HS-5 (cell line): ENCODE data around the gene TLR5.
"Not testable (repeated sequence)": the region's sequence is repeated elsewhere in the genome, so short reads cannot be mapped to it uniquely, and the experiment has no call there.

Source experiments
- DNase-seq: peaks from one replicate; pipeline ENCODE4 v3.0.0-alpha.2; 2012; ENCODE audit warnings: low read depth

The TLR5 gene

GRCh38 chr1:223142795-223143536 is at the start of gene TLR5:
Gene TLR5 (minus strand): TSS chr1:223143248. CDS start chr1:223113031, 30,217 bp downstream.
- DNase-seq, result no peak

GRCh38 chr1:223189903-223190724 is 47.1 kb upstream of the TLR5 start:
- DNase-seq, result peak; percentile 60

- DNase-seq, result no peak
These were observed 46.5 kb upstream of the TLR5 start for GRCh38 chr1:223189525-223189902.

- no peak for DNase-seq
These were observed 45.7 kb upstream of the TLR5 start for GRCh38 chr1:223188618-223189356.

GRCh38 chr1:223186800-223187199 is 43.8 kb upstream of the TLR5 start:
- DNase-seq, result no peak

- DNase-seq, result peak; percentile 31
These were observed 40.3 kb upstream of the TLR5 start for GRCh38 chr1:223183268-223183862.

- DNase-seq, result no peak
These were observed 37.8 kb upstream of the TLR5 start for GRCh38 chr1:223180731-223181321.

GRCh38 chr1:223179786-223180185 is 36.7 kb upstream of the TLR5 start:
- no peak for DNase-seq

GRCh38 chr1:223179280-223179679 is 36.2 kb upstream of the TLR5 start:
- DNase-seq, result no peak

- no peak for DNase-seq
These were observed 34.6 kb upstream of the TLR5 start for GRCh38 chr1:223177681-223178080.

GRCh38 chr1:223176437-223176836 is 33.4 kb upstream of the TLR5 start:
- no peak for DNase-seq

GRCh38 chr1:223175633-223176032 is 32.6 kb upstream of the TLR5 start:
- no peak for DNase-seq

GRCh38 chr1:223175032-223175431 is 32.0 kb upstream of the TLR5 start:
- no peak for DNase-seq

GRCh38 chr1:223169458-223169857 is 26.4 kb upstream of the TLR5 start:
- DNase-seq, result not testable (repeated sequence)

GRCh38 chr1:223161321-223161720 is 18.3 kb upstream of the TLR5 start:
- no peak for DNase-seq

GRCh38 chr1:223156343-223156742 is 13.3 kb upstream of the TLR5 start:
- DNase-seq, result no peak

- no peak for DNase-seq
These were observed 12.1 kb upstream of the TLR5 start for GRCh38 chr1:223155153-223155552.

- peak; percentile 24 for DNase-seq
These were observed 10.4 kb upstream of the TLR5 start for GRCh38 chr1:223153177-223154119.

GRCh38 chr1:223152399-223152798 is 9.4 kb upstream of the TLR5 start:
- DNase-seq, result no peak

- DNase-seq, result no peak
These were observed 7.4 kb upstream of the TLR5 start for GRCh38 chr1:223150443-223150842.

- no peak for DNase-seq
These were observed 4.8 kb upstream of the TLR5 start for GRCh38 chr1:223147873-223148272.
